PC-9 (cell line): Measurements from ENCODE around the gene NUP188. TPM values are rescaled to one million over a fixed set of nuclear protein-coding genes. Genes with fewer than 3 reads are reported as not detected.
A peak's percentile ranks its signal among the peaks of the same experiment; 100 is the strongest.
"Not testable (repeated sequence)": the region's sequence is repeated elsewhere in the genome, so short reads cannot be mapped to it uniquely, and the experiment has no call there.

ENCODE experiments used
- BruUV-seq: library from RNA; stranded (reverse); fragments of 400-500 nt; replicated peaks from 2 replicates; lab custom pipeline; 2021; lab: Mats Ljungman, UMichigan
- CTCF ChIA-PET: fragments of 300-600 bp; sonication (Branson Sonifier 250); formaldehyde crosslinking; loops from one replicate; lab custom pipeline; 2022; ENCODE audit warnings: antibody characterized with exemption; lab: Charles Lee
- POLR2A ChIA-PET: fragments of 300-600 bp; sonication (Branson Sonifier 250); formaldehyde crosslinking; loops from one replicate; lab custom pipeline; 2022; ENCODE audit warnings: antibody characterized with exemption; ENCODE audit not compliant: unreplicated experiment; lab: Charles Lee
- DNase-seq, 2 experiments: peaks; one replicate each; pipeline versions ENCODE4 v3.0.0 to v3.0.0-alpha.2; 2015 to 2022; ENCODE audit warnings: mixed read lengths in 1 of 2
- H2AFZ ChIP-seq: fragments of 200-600 bp; sonication (generic); 2 replicates; pipeline ENCODE4 v1.8.1; 2017; ENCODE audit warnings: antibody characterized with exemption
- H3F3A ChIP-seq: fragments of 200-600 bp; sonication (generic); 2 replicates; pipeline ENCODE4 v1.8.1; 2017; ENCODE audit warnings: antibody characterized with exemption, mild to moderate bottlenecking, low read depth; ENCODE audit not compliant: insufficient read depth
- H3K27ac ChIP-seq: fragments of 200-600 bp; sonication (generic); 2 replicates; pipeline ENCODE4 v1.6.1; 2016; ENCODE audit warnings: mixed run types
- H3K27me3 ChIP-seq: fragments of 200-600 bp; sonication (generic); 2 replicates; pipeline ENCODE4 v1.6.1; 2016; ENCODE audit warnings: low read depth, mixed run types; ENCODE audit not compliant: insufficient read depth
- H3K36me3 ChIP-seq: fragments of 200-600 bp; sonication (generic); 2 replicates; pipeline ENCODE4 v1.6.1; 2016; ENCODE audit warnings: low read depth, mixed run types
- H3K4me1 ChIP-seq: fragments of 200-600 bp; sonication (generic); replicated peaks from 2 replicates; pipeline ENCODE4 v1.6.1; 2016; ENCODE audit warnings: mixed run types; ENCODE audit not compliant: insufficient read depth
- H3K4me2 ChIP-seq: fragments of 200-600 bp; sonication (generic); 2 replicates; pipeline ENCODE4 v1.6.1; 2017; ENCODE audit warnings: mixed run types
- H3K4me3 ChIP-seq: fragments of 200-600 bp; sonication (generic); 2 replicates; pipeline ENCODE4 v1.6.1; 2016; ENCODE audit warnings: mixed run types
- H3K79me2 ChIP-seq: fragments of 200-600 bp; sonication (generic); 2 replicates; pipeline ENCODE4 v1.6.1; 2017; ENCODE audit warnings: low read depth, mixed run types
- H3K9me2 ChIP-seq: fragments of 200-600 bp; sonication (generic); 2 replicates; pipeline ENCODE4 v1.8.1; 2017; ENCODE audit warnings: mild to moderate bottlenecking; ENCODE audit not compliant: insufficient read depth
- H3K9me3 ChIP-seq: fragments of 200-600 bp; sonication (generic); 2 replicates; pipeline ENCODE4 v1.8.1; 2016; ENCODE audit warnings: low read depth; ENCODE audit not compliant: insufficient read depth
- H4K20me1 ChIP-seq: fragments of 200-600 bp; sonication (generic); 2 replicates; pipeline ENCODE4 v1.8.1; 2017; ENCODE audit not compliant: insufficient read depth
- EZH2 ChIP-seq: fragments of 200-600 bp; sonication (generic); IDR thresholded peaks from 2 replicates; pipeline ENCODE4 v1.8.0; 2017; ENCODE audit warnings: antibody characterized with exemption, low read depth
- intact Hi-C: fragments of 100-400 bp; cut with micrococcal nuclease; formaldehyde crosslinking; loops from one replicate; pipeline ENCODE4 v1.10.0; 2022; ENCODE audit not compliant: unreplicated experiment
- total RNA-seq: library from RNA; stranded (reverse); gene quantifications from 2 replicates; pipeline ENCODE4 v1.2.3, GENCODE V29; 2021
- TF ChIP-seq, protein P1 (sequence below): fragments of 200-600 bp; sonication (generic); conservative IDR thresholded peaks from 2 replicates; pipeline ENCODE4 v1.6.1; 2017; ENCODE audit warnings: mixed run types, antibody characterized with exemption, mild to moderate bottlenecking, moderate library complexity

Gene NUP188
- total RNA-seq, 1 experiment from 2014 or later: 90.0 TPM

DNA sequence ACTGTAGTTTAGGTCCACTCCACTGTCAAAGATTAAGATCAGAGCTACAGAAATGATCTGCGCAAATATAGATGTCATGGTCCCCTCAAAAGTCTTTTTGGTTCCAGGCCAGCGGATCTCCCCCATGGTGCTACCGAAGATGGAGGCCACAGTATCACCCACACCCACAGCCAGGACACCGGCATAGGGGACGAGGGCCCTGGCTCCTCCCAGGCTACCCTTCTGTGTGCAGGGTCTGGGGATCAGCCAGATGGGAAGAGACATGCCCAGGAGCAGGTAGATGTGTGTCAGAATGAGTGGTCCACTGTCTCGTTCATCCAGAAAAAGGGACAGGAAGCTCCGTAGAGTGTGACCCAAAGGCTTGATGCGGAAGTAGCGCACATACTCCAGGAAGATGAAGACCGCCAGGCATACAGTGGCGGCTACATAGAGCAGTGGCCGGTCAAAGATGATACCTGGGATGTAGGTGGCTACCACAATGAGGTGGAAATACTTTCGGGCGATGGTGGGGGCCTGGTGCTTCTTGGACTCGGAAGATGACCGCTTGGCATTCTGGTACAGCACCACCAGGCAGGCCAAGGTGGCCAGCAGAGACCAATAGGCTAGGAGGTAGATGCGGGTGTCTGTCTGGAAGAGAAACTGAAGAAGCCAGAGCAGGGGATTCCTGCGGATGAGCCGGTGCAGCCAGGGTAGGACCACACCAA lies 1.5 kb upstream of the NUP188 start:
- ChIA-PET CTCF (no interaction called here), POLR2A (no interaction called here)
- Histone ChIP-seq H3K4me1 (peaks cover 6% of the 10 kb centered on the region; the same call in 1 of the 2 replicates), H3F3A (peaks cover 7% of the 10 kb centered on the region), H3K79me2 (peaks cover 29% of the 10 kb centered on the region; the same call in 1 of the 2 replicates), H3K4me2 (peak overlapping the region; percentile 81), H4K20me1 (no peaks in the 10 kb centered on the region), H3K9me3 (no peaks in the 10 kb centered on the region), H3K4me3 (peak overlapping the region; percentile 96; the same call in 1 of the 2 replicates), H2AFZ (no peak overlapping the region), H3K27ac (no peak overlapping the region), H3K36me3 (no peaks in the 10 kb centered on the region; the same call in 1 of the 2 replicates), H3K9me2 (no peaks in the 10 kb centered on the region), H3K27me3 (no peaks in the 10 kb centered on the region)
- TF ChIP-seq, protein P1, sequence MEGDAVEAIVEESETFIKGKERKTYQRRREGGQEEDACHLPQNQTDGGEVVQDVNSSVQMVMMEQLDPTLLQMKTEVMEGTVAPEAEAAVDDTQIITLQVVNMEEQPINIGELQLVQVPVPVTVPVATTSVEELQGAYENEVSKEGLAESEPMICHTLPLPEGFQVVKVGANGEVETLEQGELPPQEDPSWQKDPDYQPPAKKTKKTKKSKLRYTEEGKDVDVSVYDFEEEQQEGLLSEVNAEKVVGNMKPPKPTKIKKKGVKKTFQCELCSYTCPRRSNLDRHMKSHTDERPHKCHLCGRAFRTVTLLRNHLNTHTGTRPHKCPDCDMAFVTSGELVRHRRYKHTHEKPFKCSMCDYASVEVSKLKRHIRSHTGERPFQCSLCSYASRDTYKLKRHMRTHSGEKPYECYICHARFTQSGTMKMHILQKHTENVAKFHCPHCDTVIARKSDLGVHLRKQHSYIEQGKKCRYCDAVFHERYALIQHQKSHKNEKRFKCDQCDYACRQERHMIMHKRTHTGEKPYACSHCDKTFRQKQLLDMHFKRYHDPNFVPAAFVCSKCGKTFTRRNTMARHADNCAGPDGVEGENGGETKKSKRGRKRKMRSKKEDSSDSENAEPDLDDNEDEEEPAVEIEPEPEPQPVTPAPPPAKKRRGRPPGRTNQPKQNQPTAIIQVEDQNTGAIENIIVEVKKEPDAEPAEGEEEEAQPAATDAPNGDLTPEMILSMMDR: no peak
- no peak for TF ChIP-seq EZH2
- intact Hi-C loops: loop anchor here (5.0 kb wide), 2 partner anchors 64 to 84 kb away; partner anchors contain the start of genes KYAT1 and LRRC8A
- DNase-seq: no peak
- no TSS peak for BruUV-seq

DNA sequence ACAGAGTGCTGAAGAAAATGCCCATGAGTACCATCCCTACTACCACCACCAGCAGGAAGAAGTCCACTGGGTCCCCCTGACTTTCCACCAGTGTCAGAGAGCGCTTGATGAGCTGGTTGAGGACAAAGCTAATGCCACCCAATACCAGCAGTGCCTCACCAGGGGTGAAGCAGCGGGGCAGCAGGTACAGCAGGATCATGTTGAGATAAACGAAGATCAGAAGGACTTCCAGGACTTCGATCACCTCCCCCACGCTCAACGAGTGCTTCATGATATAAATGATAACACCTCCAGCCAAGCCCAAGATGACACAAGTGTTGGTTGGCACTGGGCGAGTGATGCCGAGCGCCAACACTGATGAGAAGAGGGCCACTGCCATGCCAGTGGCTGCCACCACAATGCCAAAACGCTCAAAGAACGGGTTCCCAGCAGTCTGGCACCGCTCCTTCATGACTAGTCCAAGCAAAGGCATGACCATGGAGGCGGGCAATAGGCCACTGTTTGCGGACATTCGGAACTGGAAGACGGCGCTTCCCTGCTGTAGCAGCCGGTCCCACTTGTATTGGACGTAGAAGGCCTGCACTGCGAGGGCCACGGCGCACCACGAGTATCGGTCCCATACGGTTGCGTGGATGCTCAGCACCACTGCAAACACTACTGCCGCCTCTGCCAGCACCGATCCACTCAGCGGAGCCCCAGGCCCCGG lies 775 bp upstream of the NUP188 start:
- CTCF ChIA-PET: no interaction called here
- H3K27ac ChIP-seq: no peak overlapping the region
- no peaks in the 10 kb centered on the region for H4K20me1 ChIP-seq
- no peaks in the 10 kb centered on the region for H3K9me2 ChIP-seq
- H3K9me3 ChIP-seq: no peaks in the 10 kb centered on the region
- TF ChIP-seq EZH2: no peak
- TF ChIP-seq, protein P1: no peak
- H2AFZ ChIP-seq: peak overlapping the region; percentile 100
- peaks cover 6% of the 10 kb centered on the region; the same call in 1 of the 2 replicates for H3K4me1 ChIP-seq
- H3K4me3 ChIP-seq: peak overlapping the region; percentile 96
- H3K36me3 ChIP-seq: no peaks in the 10 kb centered on the region; the same call in 1 of the 2 replicates
- H3K4me2 ChIP-seq: peak overlapping the region; percentile 81
- DNase-seq: no peak
- BruUV-seq: TSS peak; percentile 50
- no peaks in the 10 kb centered on the region for H3K27me3 ChIP-seq
- intact Hi-C loops: loop anchor here (5.0 kb wide), 2 partner anchors 64 to 84 kb away; partner anchors contain the start of genes KYAT1 and LRRC8A
- H3K79me2 ChIP-seq: peaks cover 29% of the 10 kb centered on the region; the same call in 1 of the 2 replicates
- peaks cover 7% of the 10 kb centered on the region for H3F3A ChIP-seq
- POLR2A ChIA-PET: no interaction called here

DNA sequence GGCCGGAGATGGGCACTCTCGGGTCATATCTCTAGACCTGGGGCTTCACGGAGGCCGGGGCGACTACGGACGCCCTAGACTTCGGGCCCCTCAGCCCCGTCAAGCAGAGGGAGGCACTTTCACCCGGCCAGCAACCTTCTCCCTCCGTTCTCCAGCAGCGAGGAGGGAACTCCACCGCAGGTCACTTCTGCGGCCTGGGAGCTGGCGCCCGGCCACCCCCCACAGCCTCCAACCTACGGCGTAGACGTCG lies 297 bp upstream of the NUP188 start:
- no peaks in the 10 kb centered on the region for H3K9me2 ChIP-seq
- intact Hi-C loops: loop anchor here (5.0 kb wide), 2 partner anchors 65 to 85 kb away; partner anchors contain the start of genes KYAT1 and LRRC8A

DNA sequence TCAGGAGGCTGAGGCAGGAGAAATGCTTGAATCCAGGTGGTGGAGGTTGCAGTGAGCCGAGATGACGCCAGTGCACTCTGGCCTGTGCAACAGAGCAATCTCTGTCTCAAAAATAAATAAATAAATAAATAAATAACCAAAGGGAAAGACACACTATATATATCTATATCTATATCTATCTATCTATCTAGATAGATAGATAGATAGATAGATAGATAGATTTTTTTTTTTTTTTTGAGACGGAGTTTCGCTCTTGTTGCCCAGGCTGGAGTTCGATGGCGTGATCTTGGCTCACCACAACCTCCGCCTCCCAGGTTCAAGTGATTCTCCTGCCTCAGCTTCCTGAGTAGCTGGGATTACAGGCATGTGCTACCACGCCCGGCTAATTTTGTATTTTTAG lies 13.9 kb downstream of the NUP188 start:
- H4K20me1 ChIP-seq, intact Hi-C loops, H3K27me3 ChIP-seq, H3K9me3 ChIP-seq, POLR2A ChIA-PET, H3K4me2 ChIP-seq, H3F3A ChIP-seq, H3K4me3 ChIP-seq, H2AFZ ChIP-seq, DNase-seq, H3K4me1 ChIP-seq, H3K9me2 ChIP-seq, H3K36me3 ChIP-seq, H3K79me2 ChIP-seq, BruUV-seq, H3K27ac ChIP-seq: not testable (repeated sequence)
- CTCF ChIA-PET: interaction anchor here (0.5 kb wide), 1 partner anchor 34 kb away, joined by 3 read pairs; no protein-coding TSS in a partner anchor

More for the DNA sequence above, 297 bp upstream of the NUP188 start:
- BruUV-seq: no TSS peak
- Histone ChIP-seq H3K4me2 (peak overlapping the region; percentile 81), H3K79me2 (peaks cover 29% of the 10 kb centered on the region; the same call in 1 of the 2 replicates), H2AFZ (peak overlapping the region; percentile 100), H3K27ac (no peak overlapping the region), H3F3A (peaks cover 7% of the 10 kb centered on the region), H3K4me3 (peak overlapping the region; percentile 96), H3K4me1 (peaks cover 6% of the 10 kb centered on the region; the same call in 1 of the 2 replicates), H3K36me3 (no peaks in the 10 kb centered on the region; the same call in 1 of the 2 replicates), H3K27me3 (no peaks in the 10 kb centered on the region), H4K20me1 (no peaks in the 10 kb centered on the region), H3K9me3 (no peaks in the 10 kb centered on the region)
- TF ChIP-seq, protein P1: no peak
- TF ChIP-seq EZH2: no peak
- no peak for DNase-seq
- CTCF ChIA-PET: no interaction called here
- POLR2A ChIA-PET: no interaction called here
